Measurements from ENCODE around the gene KLK15. TPM values are rescaled to one million over a fixed set of nuclear protein-coding genes. Genes with fewer than 3 reads are reported as not detected.

Gene KLK15
- total and polyA plus RNA-seq, 10 of the 15 experiments (the other 5 are each of a cell fraction or from before 2014, with no cell fraction given): 0.04 to 0.08 TPM; not detected in 8

GRCh38 chr19:50818859-50819472 is 14.4 kb downstream of the KLK15 start:
- Histone ChIP-seq H3K4me2 (ENCODE audit: control insufficient read depth, insufficient read depth) (peak overlapping the region; percentile 84), H3K9me3 (replicated peaks; ENCODE audit: control insufficient read depth, insufficient read depth, low read length) (peaks cover 3% of the 10 kb centered on the region; the same call in 2 of the 3 replicates), H3K27ac (ENCODE audit: control insufficient read depth, insufficient read depth) (no peak overlapping the region), H3K4me1 (ENCODE audit: control insufficient read depth, insufficient read depth, low read length) (peaks cover 36% of the 10 kb centered on the region), H3K4me3 (peak overlapping the region; percentile 97), H4K20me1 (ENCODE audit: control insufficient read depth, insufficient read depth) (no peaks in the 10 kb centered on the region), H3K27me3 (replicated peaks in 1 of 2; ENCODE audit: control insufficient read depth in 2 of 2, insufficient read depth in 2 of 2, low read length in 1 of 2) (no peaks in the 10 kb centered on the region), H3K36me3 (ENCODE audit: control insufficient read depth in 2 of 2, insufficient read depth in 2 of 2, low read length in 1 of 2) (no peaks in the 10 kb centered on the region), H3K79me2 (ENCODE audit: control insufficient read depth, insufficient read depth, low read length) (peaks cover 4% of the 10 kb centered on the region), H2AFZ (ENCODE audit: control insufficient read depth, low read depth, low read length) (no peak overlapping the region), H3K9ac (ENCODE audit: control insufficient read depth, insufficient read depth, low read length) (no peak overlapping the region)
- TF ChIP-seq EZH2 (IDR thresholded peaks at IDR 0.05; ENCODE audit: borderline replicate concordance, control insufficient read depth, low read depth, low read length) (no peak), TCF3 (IDR thresholded peaks at IDR 0.05; ENCODE audit: borderline replicate concordance, insufficient read depth, low read depth, low read length) (peak; percentile 93), MLLT1 (IDR thresholded peaks at IDR 0.05) (peak; percentile 77), TCF12 (IDR thresholded peaks at IDR 0.05; ENCODE audit: low read depth, low read length) (peak; percentile 91), HDGF (IDR thresholded peaks at IDR 0.05) (no peak), PKNOX1 (IDR thresholded peaks at IDR 0.05) (peak; percentile 64), CEBPB (IDR thresholded peaks at IDR 0.05; ENCODE audit: borderline replicate concordance in 1 of 2, low read depth in 2 of 2, low read length in 2 of 2) (no peak), IRF4 (IDR thresholded peaks at IDR 0.05; ENCODE audit: low read depth, low read length) (no peak), FOXM1 (IDR thresholded peaks at IDR 0.05; ENCODE audit: low read depth, low read length) (no peak)
- ChIA-PET CTCF (interaction anchor here (0.5 to 2.7 kb wide), 9 partner anchors 12 to 276 kb away, joined by 3 to 15 read pairs (median 5); partner anchors contain the start of gene KLK15), RAD21 (ENCODE audit: unreplicated experiment) (interaction anchor here (0.8 to 2.4 kb wide), 5 partner anchors 14 to 103 kb away, joined by 3 to 10 read pairs (median 4); no protein-coding TSS in a partner anchor), SMC1A (ENCODE audit: uncharacterized antibody, unreplicated experiment) (interaction anchor here (0.6 to 4.6 kb wide), 4 partner anchors 14 to 102 kb away, joined by 3 to 16 read pairs (median 4); no protein-coding TSS in a partner anchor), POLR2A (interaction anchor here (0.6 to 2.9 kb wide), 7 partner anchors 14 to 461 kb away, joined by 3 to 19 read pairs (median 3); no protein-coding TSS in a partner anchor)
- BruUV-seq (replicated peaks): no TSS peak
- FAIRE-seq (peak; percentile 61), ATAC-seq (no peak), DNase-seq (ENCODE audit: low read depth, low spot score) (no peak)
- WGBS (ENCODE audit: insufficient coverage, insufficient replicate concordance, low lambda C conversion rate, missing lambda C conversion rate): 34% methylated on average over 12 of the region's 12 CpGs
- intact Hi-C loops (cut with micrococcal nuclease; ENCODE audit: unreplicated experiment): loop anchor here (2.0 kb wide), 1 partner anchor 16 kb away; no protein-coding TSS in a partner anchor
- in situ Hi-C loops (cut with MboI): loop anchor here (10.0 kb wide), 1 partner anchor 546 kb away; the partner anchor contains the start of genes CLDND2 and ETFB
